ENCODE results near the gene HECTD4. TPM values are rescaled to one million over a fixed set of nuclear protein-coding genes. Genes with fewer than 3 reads are reported as not detected.
A peak's percentile ranks its signal among the peaks of the same experiment; 100 is the strongest.
"Not testable (repeated sequence)": the region's sequence is repeated elsewhere in the genome, so short reads cannot be mapped to it uniquely, and the experiment has no call there.

Gene HECTD4
- total RNA-seq, 1 experiment from 2014 or later = 65.7 TPM

- TF ChIP-seq, protein P1, sequence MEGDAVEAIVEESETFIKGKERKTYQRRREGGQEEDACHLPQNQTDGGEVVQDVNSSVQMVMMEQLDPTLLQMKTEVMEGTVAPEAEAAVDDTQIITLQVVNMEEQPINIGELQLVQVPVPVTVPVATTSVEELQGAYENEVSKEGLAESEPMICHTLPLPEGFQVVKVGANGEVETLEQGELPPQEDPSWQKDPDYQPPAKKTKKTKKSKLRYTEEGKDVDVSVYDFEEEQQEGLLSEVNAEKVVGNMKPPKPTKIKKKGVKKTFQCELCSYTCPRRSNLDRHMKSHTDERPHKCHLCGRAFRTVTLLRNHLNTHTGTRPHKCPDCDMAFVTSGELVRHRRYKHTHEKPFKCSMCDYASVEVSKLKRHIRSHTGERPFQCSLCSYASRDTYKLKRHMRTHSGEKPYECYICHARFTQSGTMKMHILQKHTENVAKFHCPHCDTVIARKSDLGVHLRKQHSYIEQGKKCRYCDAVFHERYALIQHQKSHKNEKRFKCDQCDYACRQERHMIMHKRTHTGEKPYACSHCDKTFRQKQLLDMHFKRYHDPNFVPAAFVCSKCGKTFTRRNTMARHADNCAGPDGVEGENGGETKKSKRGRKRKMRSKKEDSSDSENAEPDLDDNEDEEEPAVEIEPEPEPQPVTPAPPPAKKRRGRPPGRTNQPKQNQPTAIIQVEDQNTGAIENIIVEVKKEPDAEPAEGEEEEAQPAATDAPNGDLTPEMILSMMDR (IDR thresholded peaks at IDR 0.05; ENCODE audit: unreplicated experiment) = no peak
- Mint-ChIP-seq H3K27me3 (ENCODE audit: unreplicated experiment) (no peaks in the 10 kb centered on the region), H3K9me3 (ENCODE audit: low read depth, unreplicated experiment) (no peaks in the 10 kb centered on the region), H3K4me3 (ENCODE audit: low read depth, unreplicated experiment) (peak overlapping the region; percentile 100), H3K36me3 (ENCODE audit: insufficient read depth, unreplicated experiment) (peaks cover 35% of the 10 kb centered on the region), H3K4me1 (ENCODE audit: low read depth, unreplicated experiment) (peaks cover 27% of the 10 kb centered on the region), H3K27ac (ENCODE audit: unreplicated experiment) (peak overlapping the region; percentile 27)
- no TSS peak for BruUV-seq (replicated peaks)
- DNase-seq = no peak
- intact Hi-C loops (cut with micrococcal nuclease; ENCODE audit: unreplicated experiment) = no loop called here
- CTCF ChIA-PET = no interaction called here
These were observed 38.5 kb upstream of the HECTD4 start for GRCh38 chr12:112420740-112421139.

GRCh38 chr12:112419297-112420133, 37.3 kb upstream of the HECTD4 start:
- peak; percentile 74 for DNase-seq
- BruUV-seq (replicated peaks) = TSS peak; percentile 38
- no peaks in the 10 kb centered on the region for H3K27me3 Mint-ChIP-seq (ENCODE audit: unreplicated experiment)
- peak overlapping the region; percentile 99 for H3K27ac Mint-ChIP-seq (ENCODE audit: unreplicated experiment)
- CTCF ChIA-PET = no interaction called here
- H3K4me1 Mint-ChIP-seq (ENCODE audit: low read depth, unreplicated experiment) = peaks cover 27% of the 10 kb centered on the region
- peak overlapping the region; percentile 100 for H3K4me3 Mint-ChIP-seq (ENCODE audit: low read depth, unreplicated experiment)
- peaks cover 35% of the 10 kb centered on the region for H3K36me3 Mint-ChIP-seq (ENCODE audit: insufficient read depth, unreplicated experiment)
- TF ChIP-seq, protein P1 (IDR thresholded peaks at IDR 0.05; ENCODE audit: unreplicated experiment) = no peak
- intact Hi-C loops (cut with micrococcal nuclease; ENCODE audit: unreplicated experiment) = no loop called here
- no peaks in the 10 kb centered on the region for H3K9me3 Mint-ChIP-seq (ENCODE audit: low read depth, unreplicated experiment)

DNA sequence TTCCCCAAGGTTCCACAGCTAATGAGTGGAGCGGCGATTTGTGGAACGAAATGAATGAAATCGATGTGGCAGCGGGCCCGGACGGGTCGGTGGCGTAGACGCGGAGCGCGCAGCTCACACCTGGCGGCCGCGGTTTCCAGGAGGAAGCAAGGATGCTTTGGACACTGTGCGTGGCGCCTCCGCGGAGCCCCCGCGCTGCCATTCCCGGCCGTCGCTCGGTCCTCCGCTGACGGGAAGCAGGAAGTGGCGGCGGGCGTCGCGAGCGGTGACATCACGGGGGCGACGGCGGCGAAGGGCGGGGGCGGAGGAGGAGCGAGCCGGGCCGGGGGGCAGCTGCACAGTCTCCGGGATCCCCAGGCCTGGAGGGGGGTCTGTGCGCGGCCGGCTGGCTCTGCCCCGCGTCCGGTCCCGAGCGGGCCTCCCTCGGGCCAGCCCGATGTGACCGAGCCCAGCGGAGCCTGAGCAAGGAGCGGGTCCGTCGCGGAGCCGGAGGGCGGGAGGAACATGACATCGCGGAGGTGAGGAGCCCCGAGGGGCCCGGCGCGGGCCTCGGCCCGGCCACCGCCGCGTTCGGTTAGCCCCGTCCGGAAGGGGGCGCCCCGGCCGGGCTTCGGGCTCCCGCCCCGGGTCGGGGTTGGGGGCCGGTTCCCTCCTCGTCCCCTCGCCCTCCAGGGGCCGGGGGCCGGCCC, 36.5 kb upstream of the HECTD4 start, which contains the start of gene PTPN11:
PTPN11 (plus strand) TSS at position 340 of the 689 bp plus-strand sequence; CDS start at position 505, 165 bp downstream.
- Mint-ChIP-seq H3K27me3 (ENCODE audit: unreplicated experiment) (no peaks in the 10 kb centered on the region), H3K4me3 (ENCODE audit: low read depth, unreplicated experiment) (peak within 1 kb of the TSS; percentile 100), H3K4me1 (ENCODE audit: low read depth, unreplicated experiment) (peaks cover 27% of the 10 kb centered on the region), H3K9me3 (ENCODE audit: low read depth, unreplicated experiment) (no peaks in the 10 kb centered on the region), H3K27ac (ENCODE audit: unreplicated experiment) (peak within 1 kb of the TSS; percentile 100), H3K36me3 (ENCODE audit: insufficient read depth, unreplicated experiment) (peaks cover 35% of the 10 kb centered on the region)
- DNase-seq = peak; percentile 95
- CTCF ChIA-PET = no interaction called here
- TF ChIP-seq, protein P1 (IDR thresholded peaks at IDR 0.05; ENCODE audit: unreplicated experiment) = peak; percentile 70
- BruUV-seq (replicated peaks) = no TSS peak
- intact Hi-C loops (cut with micrococcal nuclease; ENCODE audit: unreplicated experiment) = no loop called here

DNA sequence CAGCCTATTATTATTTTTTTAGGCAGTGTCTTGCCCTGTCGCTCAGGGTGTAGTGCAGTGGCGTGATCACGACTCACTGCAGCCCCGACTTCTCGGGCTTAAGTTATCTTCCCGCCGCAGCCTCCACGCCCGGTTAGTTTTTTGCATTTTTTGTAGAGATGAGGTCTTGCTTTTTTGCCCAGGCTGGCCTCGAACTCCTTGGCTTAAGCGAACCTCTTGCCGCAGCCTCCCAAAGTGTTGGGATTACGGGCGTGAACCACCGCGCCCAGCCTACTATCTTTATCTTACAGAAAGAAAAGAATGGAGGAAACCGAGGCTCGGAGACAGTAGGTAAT, 36.0 kb upstream of the HECTD4 start:
- CTCF ChIA-PET = no interaction called here
- BruUV-seq (replicated peaks) = TSS peak; percentile 95
- intact Hi-C loops (cut with micrococcal nuclease; ENCODE audit: unreplicated experiment) = no loop called here
- Mint-ChIP-seq H3K9me3 (ENCODE audit: low read depth, unreplicated experiment) (no peaks in the 10 kb centered on the region), H3K4me1 (ENCODE audit: low read depth, unreplicated experiment) (peaks cover 27% of the 10 kb centered on the region), H3K4me3 (ENCODE audit: low read depth, unreplicated experiment) (peak overlapping the region; percentile 100), H3K36me3 (ENCODE audit: insufficient read depth, unreplicated experiment) (peaks cover 35% of the 10 kb centered on the region), H3K27me3 (ENCODE audit: unreplicated experiment) (no peaks in the 10 kb centered on the region), H3K27ac (ENCODE audit: unreplicated experiment) (peak overlapping the region; percentile 100)
- TF ChIP-seq, protein P1 (IDR thresholded peaks at IDR 0.05; ENCODE audit: unreplicated experiment) = no peak
- DNase-seq = no peak

- H3K27me3 Mint-ChIP-seq (ENCODE audit: unreplicated experiment); H3K27ac Mint-ChIP-seq (ENCODE audit: unreplicated experiment); H3K4me3 Mint-ChIP-seq (ENCODE audit: low read depth, unreplicated experiment); intact Hi-C loops (cut with micrococcal nuclease; ENCODE audit: unreplicated experiment); BruUV-seq (replicated peaks); DNase-seq; H3K9me3 Mint-ChIP-seq (ENCODE audit: low read depth, unreplicated experiment); H3K4me1 Mint-ChIP-seq (ENCODE audit: low read depth, unreplicated experiment): not testable (repeated sequence)
- peaks cover 26% of the 10 kb centered on the region for H3K36me3 Mint-ChIP-seq (ENCODE audit: insufficient read depth, unreplicated experiment)
- CTCF ChIA-PET = interaction anchor here (0.6 to 0.7 kb wide), 4 partner anchors 39 to 503 kb away, joined by 3 to 7 read pairs (median 4); no protein-coding TSS in a partner anchor
These were observed 33.2 kb upstream of the HECTD4 start for GRCh38 chr12:112415457-112415856.

Measured in Calu3 (cell line).